HG02588 (cell line): ENCODE data around the gene C16orf87.
"Not testable (repeated sequence)": the region's sequence is repeated elsewhere in the genome, so short reads cannot be mapped to it uniquely, and the experiment has no call there.

Experiments used
- ATAC-seq: cut with Tn5 transposase; IDR thresholded peaks from one replicate; pipeline ENCODE4 v1.9.1; 2021; ENCODE audit warnings: mild to moderate bottlenecking, moderate library complexity; ENCODE audit not compliant: unreplicated experiment

The C16orf87 gene

GRCh38 chr16:46830902-46831647, at the start of gene C16orf87:
C16orf87 (minus strand) TSS chr16:46831180; CDS start chr16:46831149, 31 bp downstream.
- peak; percentile 95 for ATAC-seq

GRCh38 chr16:46875243-46875642, 44.3 kb upstream of the C16orf87 start:
- no peak for ATAC-seq

GRCh38 chr16:46873201-46873600, 42.2 kb upstream of the C16orf87 start:
- ATAC-seq: no peak

DNA sequence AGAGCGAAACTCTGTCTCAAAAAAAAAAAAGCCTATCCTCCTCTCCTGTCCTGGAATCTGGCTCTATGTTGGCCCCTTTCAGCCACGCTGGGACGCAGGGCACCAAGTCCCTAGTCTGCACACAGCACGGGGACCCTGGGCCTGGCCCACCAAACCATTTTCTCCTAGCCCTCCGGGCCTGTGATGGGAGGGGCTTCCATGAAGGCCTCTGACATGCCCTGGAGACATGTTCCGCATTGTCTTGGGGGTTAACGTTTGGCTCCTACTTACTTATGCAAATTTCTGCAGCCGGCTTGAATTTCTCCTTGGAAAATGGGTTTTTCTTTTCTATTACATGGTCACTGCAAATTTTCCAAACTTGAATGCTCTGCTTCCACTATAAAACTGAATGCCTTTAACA, 40.6 kb upstream of the C16orf87 start:
- ATAC-seq: no peak

DNA sequence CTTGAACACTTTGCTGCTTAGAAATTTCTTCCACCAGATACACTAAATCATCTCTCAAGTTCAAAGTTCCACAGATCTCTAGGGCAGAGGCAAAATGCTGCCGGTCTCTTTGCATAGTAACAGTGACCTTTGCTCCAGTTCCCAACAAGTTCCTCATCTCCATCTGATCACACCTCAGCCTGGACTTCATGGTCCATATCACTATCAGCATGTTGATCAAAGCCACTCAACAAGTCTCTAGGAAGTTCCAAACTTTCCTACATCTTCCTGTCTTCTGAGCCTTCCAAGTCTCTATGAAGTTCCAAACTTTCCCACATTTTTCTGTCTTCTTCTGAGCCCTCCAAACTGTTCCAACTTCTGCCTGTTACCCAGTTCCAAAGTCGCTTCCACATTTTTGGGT, 37.9 kb upstream of the C16orf87 start:
- not testable (repeated sequence) for ATAC-seq

GRCh38 chr16:46867486-46867885, 36.5 kb upstream of the C16orf87 start:
- not testable (repeated sequence) for ATAC-seq

DNA sequence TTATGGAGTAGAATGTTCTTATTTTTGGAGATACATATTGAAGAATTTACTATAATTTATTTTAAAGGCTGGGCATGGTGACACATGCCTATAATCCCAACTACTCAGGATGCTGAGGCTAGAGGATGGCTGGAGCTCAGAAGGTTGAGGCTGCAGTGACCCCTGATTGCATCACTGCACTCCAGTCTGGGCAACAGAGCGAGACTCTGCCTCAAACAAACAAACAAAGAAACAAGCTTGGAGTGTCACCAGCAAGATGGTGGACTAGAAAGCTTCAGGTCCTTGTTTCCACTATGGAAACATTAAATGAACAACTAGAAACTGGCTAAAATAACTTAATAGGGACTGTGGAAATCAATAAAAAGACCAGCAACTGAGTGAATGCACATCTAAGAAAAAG, 35.3 kb upstream of the C16orf87 start:
- no peak for ATAC-seq

DNA sequence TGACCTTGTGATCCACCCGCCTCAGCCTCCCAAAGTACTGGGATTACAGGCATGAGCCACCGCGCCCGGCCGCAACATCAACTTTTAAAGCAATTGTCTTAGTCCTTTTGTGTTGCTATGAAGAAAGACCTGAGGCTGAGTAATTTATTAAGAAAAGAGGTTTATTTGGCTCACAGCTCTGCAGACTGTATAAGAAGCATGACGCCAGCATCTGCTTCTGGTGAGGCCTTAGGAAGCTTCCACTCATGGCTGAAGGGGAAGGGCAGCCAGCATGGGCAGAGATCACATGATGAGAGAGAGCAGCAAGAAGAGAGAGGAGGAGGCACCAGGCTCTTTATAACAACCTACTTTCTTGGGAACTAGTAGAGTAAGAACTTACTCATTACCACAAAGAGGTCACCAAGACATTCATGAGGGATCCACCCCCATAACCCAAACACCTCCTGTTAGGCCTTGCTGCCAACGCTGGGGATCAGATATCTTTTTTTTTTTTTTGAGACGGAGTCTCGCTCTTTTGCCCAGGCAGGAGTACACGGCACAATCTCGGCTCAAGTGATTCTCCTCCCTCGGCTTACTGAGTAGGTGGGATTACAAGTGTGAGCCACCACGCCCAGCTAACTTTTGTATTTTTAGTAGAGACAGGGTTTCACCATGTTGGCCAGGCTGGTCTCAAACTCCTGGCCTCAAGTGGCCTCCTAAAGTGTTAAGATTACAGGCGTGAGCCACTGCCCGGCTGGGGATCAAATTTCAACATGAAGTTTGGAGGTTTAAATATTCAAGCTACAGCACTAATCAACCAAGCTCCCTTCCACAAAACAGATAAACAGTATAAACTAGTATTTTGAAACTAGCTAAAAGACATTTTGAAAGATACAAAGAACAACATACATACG, 31.8 kb upstream of the C16orf87 start:
- ATAC-seq: no peak

- ATAC-seq: no peak
Observed at GRCh38 chr16:46859719-46860152, 28.8 kb upstream of the C16orf87 start.

GRCh38 chr16:46858151-46858550, 27.2 kb upstream of the C16orf87 start:
- no peak for ATAC-seq

GRCh38 chr16:46857368-46857945, 26.5 kb upstream of the C16orf87 start:
- no peak for ATAC-seq

- ATAC-seq: no peak
Observed at GRCh38 chr16:46855389-46855788, 24.4 kb upstream of the C16orf87 start.

DNA sequence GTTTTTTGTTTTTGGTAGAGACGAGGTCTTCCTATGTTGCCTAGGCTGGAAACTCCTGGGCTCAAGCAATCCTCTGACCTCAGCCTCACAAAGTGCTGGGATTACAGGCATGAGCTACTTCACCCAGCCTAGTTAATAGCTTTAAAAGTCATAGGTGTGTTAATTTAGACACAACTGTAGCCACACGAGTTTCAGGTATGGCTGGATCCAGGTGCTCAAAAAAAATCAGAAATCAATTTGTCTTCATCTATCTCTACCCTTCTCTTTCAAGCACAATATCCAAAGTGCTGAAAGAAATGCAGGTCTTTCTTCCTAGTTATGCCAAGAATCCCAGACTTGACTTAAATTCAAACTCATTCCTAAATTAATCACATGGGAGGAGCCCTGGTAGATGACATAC, 23.9 kb upstream of the C16orf87 start:
- no peak for ATAC-seq

DNA sequence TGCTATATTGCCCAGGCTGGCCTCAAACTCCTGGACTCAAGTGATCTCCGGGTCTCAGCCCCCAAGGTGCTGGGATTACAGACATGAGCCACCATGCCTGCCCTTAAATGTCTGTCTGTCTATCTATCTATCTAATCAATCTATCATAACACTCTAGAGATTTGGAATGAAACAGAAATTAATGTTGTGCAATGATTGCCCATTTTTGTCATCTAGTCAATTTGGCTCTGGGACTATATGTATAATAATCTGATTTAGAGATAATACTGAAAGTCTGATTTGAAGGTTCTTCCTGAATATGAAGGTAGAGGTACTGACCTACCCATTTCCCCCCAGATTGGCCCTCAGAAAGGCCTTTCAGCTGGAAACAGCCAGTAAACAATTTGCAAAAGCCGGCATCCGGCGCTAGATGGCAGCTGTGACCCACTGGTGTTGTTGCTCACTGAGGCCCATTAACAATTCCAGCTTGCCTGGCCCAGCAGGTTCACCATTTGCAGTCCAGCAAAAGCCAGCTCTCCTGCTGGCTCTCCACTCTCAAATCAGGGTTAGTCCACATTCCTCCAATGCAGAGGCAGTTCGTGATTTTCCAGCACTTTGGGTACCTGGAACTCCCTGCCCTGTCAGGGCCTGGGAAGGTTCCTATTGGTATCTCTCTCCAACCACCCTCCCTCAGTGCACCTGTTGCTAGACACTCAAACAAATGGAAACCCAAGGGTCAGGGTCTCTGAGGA, 22.9 kb upstream of the C16orf87 start:
- peak; percentile 49 for ATAC-seq

GRCh38 chr16:46852130-46852529, 21.1 kb upstream of the C16orf87 start:
- ATAC-seq: no peak

DNA sequence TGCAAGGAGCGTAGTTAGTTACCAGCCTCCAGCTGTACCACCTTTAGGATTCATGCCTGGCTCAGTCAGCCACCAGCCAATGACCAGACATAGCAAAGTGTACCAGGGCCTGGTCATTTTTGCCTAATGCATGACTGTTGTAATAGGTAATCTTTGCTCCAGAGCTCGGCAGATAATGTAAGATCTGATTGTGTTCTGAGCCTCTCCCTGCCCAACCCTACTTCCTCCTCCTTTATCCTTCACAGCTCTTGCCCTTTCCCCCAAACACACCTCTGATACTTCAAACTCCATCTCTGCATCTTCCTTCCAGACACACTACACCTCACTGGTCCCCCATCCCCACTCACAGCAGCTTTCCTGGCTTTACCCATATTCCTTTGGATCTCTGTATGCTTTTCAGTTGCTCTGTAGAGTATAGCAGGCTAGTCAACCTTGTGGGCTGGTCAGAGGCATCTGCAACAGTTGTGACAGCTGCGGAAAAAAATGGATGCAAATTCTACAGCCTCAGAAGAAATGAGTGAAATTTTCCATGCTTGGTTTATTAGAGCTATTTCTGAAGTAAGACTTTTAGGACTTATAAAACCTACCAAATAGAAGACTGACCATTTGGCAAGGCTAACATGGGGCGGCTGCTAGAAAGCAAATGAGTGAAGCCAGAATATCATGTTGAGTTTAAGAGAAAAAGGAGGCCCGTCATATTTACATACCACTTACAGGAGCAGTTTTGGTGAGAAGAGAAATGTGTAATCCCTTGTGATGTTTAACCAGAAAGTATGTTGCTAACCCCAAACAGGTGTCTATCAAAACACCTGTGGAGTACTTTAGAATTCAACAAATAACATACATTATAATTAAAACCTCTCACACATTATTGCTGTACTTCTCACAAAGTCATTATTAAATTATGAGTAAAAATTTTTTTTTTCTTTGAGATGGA, 19.9 kb upstream of the C16orf87 start:
- ATAC-seq: peak; percentile 51

- ATAC-seq: no peak
Observed at GRCh38 chr16:46848768-46849764, 18.1 kb upstream of the C16orf87 start.

DNA sequence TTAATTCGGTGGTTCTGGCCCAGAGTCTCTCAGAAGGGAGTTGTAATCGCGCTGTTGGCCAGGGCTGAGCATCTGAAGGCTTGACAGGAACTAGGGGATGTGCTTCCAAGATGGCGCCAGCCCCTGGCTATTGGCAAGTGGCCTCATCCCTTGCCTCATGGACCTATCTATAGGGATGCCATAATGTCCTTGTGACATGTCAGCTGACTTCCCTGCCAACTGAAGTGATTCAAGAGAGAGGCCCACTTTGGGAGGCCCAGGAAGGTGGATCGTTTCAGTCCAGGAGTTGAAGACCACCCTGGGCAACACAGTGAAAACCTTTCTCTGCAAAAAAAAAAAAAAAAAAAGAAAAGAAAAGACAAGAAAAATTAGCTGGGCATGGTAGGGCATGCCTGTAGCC, 15.0 kb upstream of the C16orf87 start:
- ATAC-seq: no peak

GRCh38 chr16:46844771-46845170, 13.8 kb upstream of the C16orf87 start:
- ATAC-seq: no peak
